GM12878 (cell line): Measurements from ENCODE around the gene ZFTA. TPM values are rescaled to one million over a fixed set of nuclear protein-coding genes. Genes with fewer than 3 reads are reported as not detected.

ENCODE experiments used
- BCLAF1 ChIP-seq: fragments of 450-650 bp; IDR thresholded peaks from 2 replicates; pipeline ENCODE4 v1.6.1; 2017; ENCODE audit warnings: antibody characterized with exemption, mild to moderate bottlenecking, moderate library complexity
- HDAC6 ChIP-seq: fragments of 200-600 bp; sonication (generic); IDR thresholded peaks from one replicate; pipeline ENCODE4 v1.8.0; 2017; ENCODE audit warnings: antibody characterized with exemption; ENCODE audit not compliant: unreplicated experiment
- SPI1 ChIP-seq: IDR thresholded peaks from 2 replicates; pipeline ENCODE4 v1.6.1; 2011; ENCODE audit warnings: low read depth, mild to moderate bottlenecking, low read length, moderate library complexity, borderline replicate concordance; ENCODE audit not compliant: insufficient read depth
- WRNIP1 ChIP-seq: IDR thresholded peaks from 2 replicates; pipeline ENCODE4 v1.6.1; 2011; ENCODE audit warnings: low read depth, low read length, improper control_type of control experiment, borderline replicate concordance
- YY1 ChIP-seq: IDR thresholded peaks from 2 replicates; pipeline ENCODE4 v1.6.1; 2011; ENCODE audit warnings: low read depth, mild to moderate bottlenecking, low read length
- ZBED1 ChIP-seq: IDR thresholded peaks from 2 replicates; pipeline ENCODE4 v1.6.1; 2016; ENCODE audit warnings: borderline replicate concordance
- ZBTB4 ChIP-seq: fragments of 450-650 bp; formaldehyde crosslinking; IDR thresholded peaks from 2 replicates; pipeline ENCODE4 v1.4.0; 2022; ENCODE audit warnings: mild to moderate bottlenecking, moderate library complexity
- ZNF217 ChIP-seq: fragments of 450-650 bp; IDR thresholded peaks from 2 replicates; pipeline ENCODE4 v1.6.1; 2017; ENCODE audit warnings: antibody characterized with exemption, mild to moderate bottlenecking
- polyA plus RNA-seq, 11 experiments: library from polyadenylated mRNA; depleted of rRNA in 4 of 11; unstranded in 6 of 11; stranded (reverse) in 5 of 11; fragments of >200 nt; fragmentation: Nextera tagmentation in 4 of 11; fragmentation: Illumina TruSeq in 1 of 11; extraction: Ambion mirVana in 4 of 11; extraction: Trizol in 1 of 11; gene quantifications; 1 replicate in 1 of 11; 2 replicates in 10 of 11; pipeline versions ENCODE4 v1.2.1 to v1.2.3, GENCODE V29; 2011 to 2016; ENCODE audit warnings: inconsistent platforms in 2 of 11, missing spikeins in 2 of 11, low read depth in 1 of 11
- total RNA-seq, 4 experiments: library from RNA; depleted of rRNA in 3 of 4; stranded (reverse); fragments of >200 nt in 3 of 4; fragmentation: Illumina TruSeq in 1 of 4; extraction: Trizol in 1 of 4; gene quantifications; 2 replicates each; pipeline versions ENCODE4 v1.2.1 to v1.2.3, GENCODE V29; 2013 to 2021
- TF ChIP-seq, protein P1 (sequence below): fragments of 450-650 bp; formaldehyde crosslinking; IDR thresholded peaks from 2 replicates; pipeline ENCODE4 v1.5.0; 2022; ENCODE audit warnings: mild to moderate bottlenecking, missing genetic modification characterization

Gene ZFTA
- total and polyA plus RNA-seq, 10 of the 15 experiments (the other 5 are each of a cell fraction or from before 2014, with no cell fraction given) = 0.39 to 7.9 (median 2.2) TPM

DNA sequence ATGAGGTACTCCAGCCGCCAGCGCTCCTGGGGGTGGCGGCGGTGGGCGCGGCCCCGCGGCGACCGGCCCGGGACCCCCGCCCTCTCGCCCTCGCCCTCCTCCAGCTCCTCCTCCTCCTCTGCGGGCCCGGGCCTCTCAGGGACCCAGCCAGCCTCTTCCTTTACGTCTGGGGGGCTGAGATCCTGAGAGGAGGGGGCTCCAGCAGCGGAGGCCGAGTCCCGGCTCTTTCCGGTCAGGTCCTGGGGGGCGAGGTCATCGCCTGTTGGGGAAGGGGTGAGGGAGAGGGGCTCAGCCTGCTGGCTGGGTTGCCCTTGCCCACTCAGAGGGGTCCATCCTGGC is 4.3 kb downstream of the ZFTA start (continued):
- TF ChIP-seq ZBTB4 (CRISPR knock-in tag) (no peak), BCLAF1 (no peak), ZBED1 (no peak), ZNF217 (no peak), SPI1 (no peak), WRNIP1 (no peak), HDAC6 (no peak), YY1 (no peak)
- TF ChIP-seq, protein P1, sequence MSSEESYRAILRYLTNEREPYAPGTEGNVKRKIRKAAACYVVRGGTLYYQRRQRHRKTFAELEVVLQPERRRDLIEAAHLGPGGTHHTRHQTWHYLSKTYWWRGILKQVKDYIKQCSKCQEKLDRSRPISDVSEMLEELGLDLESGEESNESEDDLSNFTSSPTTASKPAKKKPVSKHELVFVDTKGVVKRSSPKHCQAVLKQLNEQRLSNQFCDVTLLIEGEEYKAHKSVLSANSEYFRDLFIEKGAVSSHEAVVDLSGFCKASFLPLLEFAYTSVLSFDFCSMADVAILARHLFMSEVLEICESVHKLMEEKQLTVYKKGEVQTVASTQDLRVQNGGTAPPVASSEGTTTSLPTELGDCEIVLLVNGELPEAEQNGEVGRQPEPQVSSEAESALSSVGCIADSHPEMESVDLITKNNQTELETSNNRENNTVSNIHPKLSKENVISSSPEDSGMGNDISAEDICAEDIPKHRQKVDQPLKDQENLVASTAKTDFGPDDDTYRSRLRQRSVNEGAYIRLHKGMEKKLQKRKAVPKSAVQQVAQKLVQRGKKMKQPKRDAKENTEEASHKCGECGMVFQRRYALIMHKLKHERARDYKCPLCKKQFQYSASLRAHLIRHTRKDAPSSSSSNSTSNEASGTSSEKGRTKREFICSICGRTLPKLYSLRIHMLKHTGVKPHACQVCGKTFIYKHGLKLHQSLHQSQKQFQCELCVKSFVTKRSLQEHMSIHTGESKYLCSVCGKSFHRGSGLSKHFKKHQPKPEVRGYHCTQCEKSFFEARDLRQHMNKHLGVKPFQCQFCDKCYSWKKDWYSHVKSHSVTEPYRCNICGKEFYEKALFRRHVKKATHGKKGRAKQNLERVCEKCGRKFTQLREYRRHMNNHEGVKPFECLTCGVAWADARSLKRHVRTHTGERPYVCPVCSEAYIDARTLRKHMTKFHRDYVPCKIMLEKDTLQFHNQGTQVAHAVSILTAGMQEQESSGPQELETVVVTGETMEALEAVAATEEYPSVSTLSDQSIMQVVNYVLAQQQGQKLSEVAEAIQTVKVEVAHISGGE (CRISPR knock-in tag) = no peak
